C4-2B (cell line): Measurements from ENCODE around the gene ARL6IP4.

ENCODE experiments used
- CTCF ChIP-seq: fragments of 450-650 bp; conservative IDR thresholded peaks from 2 replicates; pipeline ENCODE4 v1.5.1; 2017; ENCODE audit warnings: mild to moderate bottlenecking
- ZFX ChIP-seq: fragments of 450-650 bp; IDR thresholded peaks from 2 replicates; pipeline ENCODE4 v1.6.1; 2017

- no peak for TF ChIP-seq CTCF
- TF ChIP-seq ZFX = no peak
Measured at GRCh38 chr12:123031171-123031845, 50.8 kb downstream of the ARL6IP4 start.
